ENCODE results near the gene MPEG1.

DNA sequence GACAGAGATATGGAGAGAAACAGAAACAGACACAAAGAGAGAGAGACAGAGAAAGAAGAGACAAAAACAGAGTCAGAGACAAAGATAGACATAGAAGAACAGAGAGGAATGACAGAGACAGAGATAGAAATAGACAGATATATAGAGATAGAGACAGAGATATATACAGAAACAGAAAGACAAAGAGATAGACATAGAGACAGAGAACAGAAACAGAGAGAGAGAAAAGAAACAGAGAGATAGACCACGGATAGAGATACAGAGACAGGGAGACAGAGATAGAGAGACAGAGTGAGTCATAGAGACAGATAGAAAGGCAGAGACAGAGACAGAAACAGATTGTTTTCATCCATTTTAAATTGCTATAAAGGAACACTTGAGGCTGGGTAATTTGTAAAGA lies 12.3 kb upstream of the MPEG1 start:
- TF ChIP-seq EP300 (IDR thresholded peaks at IDR 0.05) (no peak), POLR2A (IDR thresholded peaks at IDR 0.05) (no peak), CTCF (IDR thresholded peaks at IDR 0.05) (no peak), POLR2AphosphoS5 (IDR thresholded peaks at IDR 0.05) (no peak)
